GM19438 (cell line): Measurements from ENCODE around the gene IGSF3.
"Not testable (repeated sequence)": the region's sequence is repeated elsewhere in the genome, so short reads cannot be mapped to it uniquely, and the experiment has no call there.

Experiments
- ATAC-seq: cut with Tn5 transposase; IDR thresholded peaks from one replicate; pipeline ENCODE4 v1.9.1; 2021; ENCODE audit warnings: low read depth; ENCODE audit not compliant: unreplicated experiment

Gene IGSF3

GRCh38 chr1:116603646-116604045 lies 63.9 kb downstream of the IGSF3 start:
- not testable (repeated sequence) for ATAC-seq

- ATAC-seq: not testable (repeated sequence)
Observed at GRCh38 chr1:116599369-116599768, 68.2 kb downstream of the IGSF3 start.

- not testable (repeated sequence) for ATAC-seq
Observed at GRCh38 chr1:116598420-116599036, 69.0 kb downstream of the IGSF3 start.

- ATAC-seq: peak; percentile 80
Observed at GRCh38 chr1:116597388-116597787, 70.1 kb downstream of the IGSF3 start.

GRCh38 chr1:116596742-116597307 lies 70.7 kb downstream of the IGSF3 start:
- not testable (repeated sequence) for ATAC-seq

GRCh38 chr1:116595946-116596741 lies 71.4 kb downstream of the IGSF3 start:
- peak; percentile 56 for ATAC-seq

- ATAC-seq: not testable (repeated sequence)
Observed at GRCh38 chr1:116595065-116595840, 72.3 kb downstream of the IGSF3 start.

- not testable (repeated sequence) for ATAC-seq
Observed at GRCh38 chr1:116593977-116594376, 73.6 kb downstream of the IGSF3 start.

GRCh38 chr1:116593401-116593800 lies 74.1 kb downstream of the IGSF3 start:
- not testable (repeated sequence) for ATAC-seq

GRCh38 chr1:116591951-116592605 lies 75.5 kb downstream of the IGSF3 start:
- not testable (repeated sequence) for ATAC-seq

GRCh38 chr1:116591006-116591950 lies 76.3 kb downstream of the IGSF3 start:
- ATAC-seq: not testable (repeated sequence)

- ATAC-seq: not testable (repeated sequence)
Observed at GRCh38 chr1:116590359-116591005, 77.1 kb downstream of the IGSF3 start.

GRCh38 chr1:116589101-116589735 lies 78.3 kb downstream of the IGSF3 start:
- not testable (repeated sequence) for ATAC-seq

- no peak for ATAC-seq
Observed at GRCh38 chr1:116587501-116588227, 79.9 kb downstream of the IGSF3 start.

- peak; percentile 80 for ATAC-seq
Observed at GRCh38 chr1:116586741-116587143, 80.8 kb downstream of the IGSF3 start.

- ATAC-seq: no peak
Observed at GRCh38 chr1:116585886-116586285, 81.6 kb downstream of the IGSF3 start.

- no peak for ATAC-seq
Observed at GRCh38 chr1:116581323-116581885, 86.1 kb downstream of the IGSF3 start.
